ENCODE results near the gene CEP250. TPM values are rescaled to one million over a fixed set of nuclear protein-coding genes. Genes with fewer than 3 reads are reported as not detected.
A peak's percentile ranks its signal among the peaks of the same experiment; 100 is the strongest.

The CEP250 gene
- total RNA-seq, 1 experiment from 2014 or later = 63.6 TPM

GRCh38 chr20:35467339-35468224 lies 12.2 kb downstream of the CEP250 start:
- Histone ChIP-seq H4K20me1 (ENCODE audit: insufficient read depth) (no peaks in the 10 kb centered on the region), H3K36me3 (ENCODE audit: low read depth) (peaks cover 12% of the 10 kb centered on the region), H3K4me1 (replicated peaks; ENCODE audit: insufficient read depth) (peaks cover 38% of the 10 kb centered on the region), H3K79me2 (ENCODE audit: low read depth) (0 out of 2 replicates have a peak, but pooled peaks cover 10% of the 10 kb centered on the region), H3K9me2 (ENCODE audit: insufficient read depth) (no peaks in the 10 kb centered on the region), H2AFZ (no peak overlapping the region), H3F3A (ENCODE audit: insufficient read depth, low read depth) (peaks cover 24% of the 10 kb centered on the region), H3K9me3 (ENCODE audit: insufficient read depth, low read depth) (no peaks in the 10 kb centered on the region), H3K27me3 (ENCODE audit: insufficient read depth, low read depth) (no peaks in the 10 kb centered on the region), H3K27ac (peak overlapping the region; percentile 72), H3K4me2 (peak overlapping the region; percentile 59), H3K4me3 (peak overlapping the region; percentile 4; the same call in 1 of the 2 replicates)
- CTCF ChIA-PET = interaction anchor here (0.5 to 1.0 kb wide), 5 partner anchors 11 to 174 kb away, joined by 3 to 8 read pairs (median 5); partner anchors contain the start of gene CEP250
- DNase-seq = peak; percentile 54 to 79
- POLR2A ChIA-PET (ENCODE audit: unreplicated experiment) = interaction anchor here (0.5 kb wide), 1 partner anchor 31 kb away, joined by 8 read pairs; no protein-coding TSS in a partner anchor
- intact Hi-C loops (cut with micrococcal nuclease; ENCODE audit: unreplicated experiment) = loop anchor here (5.0 to 10.0 kb wide), 2 partner anchors 230 to 487 kb away; partner anchors contain the start of genes NFS1, ROMO1 and SCAND1
- no TSS peak for BruUV-seq (replicated peaks)
- no peak for TF ChIP-seq CTCF (conservative IDR thresholded peaks at IDR 0.05)

DNA sequence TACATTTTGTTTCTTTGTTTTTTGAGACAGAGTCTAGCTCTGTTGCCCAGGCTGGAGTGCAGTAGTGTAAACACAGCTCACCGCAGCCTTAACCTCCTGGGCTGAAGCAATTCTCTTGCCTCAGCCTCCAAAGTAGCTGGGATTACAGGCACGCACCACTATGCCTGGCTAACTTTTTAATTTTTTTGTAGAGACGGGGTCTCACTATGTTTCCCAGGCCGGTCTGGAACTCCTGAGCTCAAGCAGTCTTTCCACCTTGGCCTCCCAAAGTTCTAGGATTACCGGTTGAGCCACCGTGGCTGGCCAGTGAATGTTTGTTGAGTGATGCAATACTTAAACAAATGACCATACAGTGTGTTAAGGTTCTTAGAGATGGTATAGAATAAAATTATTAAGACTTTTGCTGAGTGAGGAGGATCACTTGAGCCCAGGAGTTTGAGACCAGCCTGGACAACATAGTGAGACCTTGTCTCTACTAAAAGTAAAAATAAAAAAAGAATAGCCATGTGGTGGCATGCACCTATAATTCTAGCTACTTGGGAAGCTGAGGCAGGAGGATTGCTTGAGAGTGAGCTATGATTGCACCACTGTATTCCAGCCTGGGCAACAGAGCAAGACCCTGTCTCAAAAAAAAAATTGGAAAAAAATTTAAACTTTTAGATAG lies 13.4 kb downstream of the CEP250 start:
- Histone ChIP-seq H4K20me1 (ENCODE audit: insufficient read depth) (no peaks in the 10 kb centered on the region), H3K36me3 (ENCODE audit: low read depth) (peaks cover 15% of the 10 kb centered on the region), H3K4me3 (peak overlapping the region; percentile 4; the same call in 1 of the 2 replicates), H3K4me2 (peak overlapping the region; percentile 59), H3K9me2 (ENCODE audit: insufficient read depth) (no peaks in the 10 kb centered on the region), H3K4me1 (replicated peaks; ENCODE audit: insufficient read depth) (peaks cover 38% of the 10 kb centered on the region), H3F3A (ENCODE audit: insufficient read depth, low read depth) (peaks cover 16% of the 10 kb centered on the region), H3K27ac (peak overlapping the region; percentile 72), H3K27me3 (ENCODE audit: insufficient read depth, low read depth) (no peaks in the 10 kb centered on the region), H3K9me3 (ENCODE audit: insufficient read depth, low read depth) (no peaks in the 10 kb centered on the region), H3K79me2 (ENCODE audit: low read depth) (0 out of 2 replicates have a peak, but pooled peaks cover 10% of the 10 kb centered on the region), H2AFZ (no peak overlapping the region)
- TF ChIP-seq EZH2 (IDR thresholded peaks at IDR 0.05; ENCODE audit: low read depth) = no peak
- TF ChIP-seq CTCF (conservative IDR thresholded peaks at IDR 0.05) = no peak
- ChIA-PET CTCF (interaction anchor here (0.6 to 1.0 kb wide), 2 partner anchors 324 to 562 kb away, joined by 3 to 4 read pairs; no protein-coding TSS in a partner anchor), POLR2A (ENCODE audit: unreplicated experiment) (interaction anchor here (0.6 kb wide), 1 partner anchor 443 kb away, joined by 11 read pairs; no protein-coding TSS in a partner anchor)
- intact Hi-C loops (cut with micrococcal nuclease; ENCODE audit: unreplicated experiment) = loop anchor here (5.0 to 10.0 kb wide), 2 partner anchors 228 to 486 kb away; partner anchors contain the start of genes NFS1, ROMO1 and SCAND1
- no TSS peak for BruUV-seq (replicated peaks)
- peak in 1 of 2 experiments; percentile 78 for DNase-seq

DNA sequence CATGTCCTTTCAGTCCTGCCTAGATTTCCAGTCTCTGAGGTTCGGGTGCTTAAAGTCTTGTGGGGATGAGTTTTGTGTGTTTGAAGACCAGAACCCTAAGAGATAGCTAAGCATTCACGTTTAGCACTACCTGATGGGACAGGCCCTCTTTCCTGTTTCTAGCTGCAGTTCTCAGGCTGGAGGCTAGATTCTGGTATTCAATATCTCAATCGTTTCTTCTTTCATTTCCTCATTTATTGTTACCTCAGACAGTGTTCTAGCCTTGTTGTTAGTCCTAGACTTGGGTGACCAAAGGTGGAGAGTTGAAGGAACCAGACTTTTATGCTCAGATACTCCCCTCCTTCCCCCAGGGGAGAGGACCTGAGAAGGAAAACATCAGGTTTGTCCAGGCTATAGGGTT lies 16.8 kb downstream of the CEP250 start:
- Histone ChIP-seq H3K4me2 (no peak overlapping the region), H3F3A (ENCODE audit: insufficient read depth, low read depth) (peaks cover 15% of the 10 kb centered on the region), H2AFZ (no peak overlapping the region), H3K36me3 (ENCODE audit: low read depth) (peaks cover 15% of the 10 kb centered on the region), H3K27me3 (ENCODE audit: insufficient read depth, low read depth) (no peaks in the 10 kb centered on the region), H3K4me3 (no peak overlapping the region), H3K27ac (no peak overlapping the region), H3K79me2 (ENCODE audit: low read depth) (0 out of 2 replicates have a peak, but pooled peaks cover 10% of the 10 kb centered on the region), H3K9me2 (ENCODE audit: insufficient read depth) (no peaks in the 10 kb centered on the region), H3K4me1 (replicated peaks; ENCODE audit: insufficient read depth) (peaks cover 27% of the 10 kb centered on the region), H3K9me3 (ENCODE audit: insufficient read depth, low read depth) (no peaks in the 10 kb centered on the region), H4K20me1 (ENCODE audit: insufficient read depth) (no peaks in the 10 kb centered on the region)
- BruUV-seq (replicated peaks) = no TSS peak
- CTCF ChIA-PET = no interaction called here
- POLR2A ChIA-PET (ENCODE audit: unreplicated experiment) = interaction anchor here (0.6 kb wide), 1 partner anchor 214 kb away, joined by 6 read pairs; no protein-coding TSS in a partner anchor
- intact Hi-C loops (cut with micrococcal nuclease; ENCODE audit: unreplicated experiment) = no loop called here
- no peak for TF ChIP-seq CTCF (conservative IDR thresholded peaks at IDR 0.05)
- no peak for TF ChIP-seq EZH2 (IDR thresholded peaks at IDR 0.05; ENCODE audit: low read depth)
- no peak for DNase-seq

All from PC-9 (cell line).